AG04450 (cell line): ENCODE measurements around the gene CFAP126. TPM values are rescaled to one million over a fixed set of nuclear protein-coding genes. Genes with fewer than 3 reads are reported as not detected.
"Not testable (repeated sequence)": the region's sequence is repeated elsewhere in the genome, so short reads cannot be mapped to it uniquely, and the experiment has no call there.

Experiments used
- CTCF ChIA-PET: fragments of 300-600, 350-600 bp; formaldehyde crosslinking; extraction: SDS; loops from one replicate; lab custom pipeline; 2022; ENCODE audit warnings: antibody characterized with exemption, inconsistent platforms; lab: Charles Lee
- POLR2A ChIA-PET: fragments of 350-600 bp; formaldehyde crosslinking; extraction: SDS; loops from one replicate; lab custom pipeline; 2021; ENCODE audit warnings: antibody characterized with exemption, inconsistent platforms; lab: Yijun Ruan, JAX
- DNase-seq: peaks from one replicate; pipeline ENCODE4 v3.0.0-alpha.2; 2011; ENCODE audit warnings: low read depth, low spot score
- H3K27ac ChIP-seq: one replicate; pipeline ENCODE4 v1.5.1; 2012; ENCODE audit warnings: low read depth, low read length, control low read depth
- H3K27me3 ChIP-seq: one replicate; pipeline ENCODE4 v1.6.0; 2012; ENCODE audit warnings: low read length; ENCODE audit not compliant: control insufficient read depth, insufficient read depth
- H3K4me3 ChIP-seq: 2 replicates; pipeline ENCODE4 v1.5.1; 2011; ENCODE audit warnings: mild to moderate bottlenecking, low read depth, low read length, control low read depth
- H3K9me3 ChIP-seq: 2 replicates; pipeline ENCODE4 v1.5.1; 2012; ENCODE audit warnings: low read length; ENCODE audit not compliant: control insufficient read depth, insufficient read depth
- CTCF ChIP-seq: IDR thresholded peaks from 2 replicates; pipeline ENCODE4 v1.5.1; 2011; ENCODE audit warnings: low read depth, low read length, control low read depth, inconsistent platforms
- polyA plus RNA-seq: library from polyadenylated mRNA; depleted of rRNA; stranded (reverse); fragments of >200 nt; gene quantifications from 2 replicates; pipeline ENCODE4 v1.2.3, GENCODE V29; 2011

Gene CFAP126
- polyA plus RNA-seq, 1 experiment: not detected

- no peaks in the 10 kb centered on the region for H3K9me3 ChIP-seq
- H3K4me3 ChIP-seq: no peak overlapping the region
- H3K27me3 ChIP-seq: no peaks in the 10 kb centered on the region
- POLR2A ChIA-PET: no interaction called here
- TF ChIP-seq CTCF: no peak
- CTCF ChIA-PET: no interaction called here
- no peak overlapping the region for H3K27ac ChIP-seq
- DNase-seq: no peak
These were observed 25.5 kb upstream of the CFAP126 start for GRCh38 chr1:161393151-161393550.

GRCh38 chr1:161391611-161392010, 23.9 kb upstream of the CFAP126 start:
- TF ChIP-seq CTCF: no peak
- POLR2A ChIA-PET: no interaction called here
- no peaks in the 10 kb centered on the region for H3K9me3 ChIP-seq
- no peak overlapping the region for H3K27ac ChIP-seq
- no peaks in the 10 kb centered on the region for H3K27me3 ChIP-seq
- DNase-seq: no peak
- H3K4me3 ChIP-seq: no peak overlapping the region
- CTCF ChIA-PET: interaction anchor here (0.7 to 1.9 kb wide), 3 partner anchors 9 to 197 kb away, joined by 3 to 6 read pairs (median 4); no protein-coding TSS in a partner anchor

- H3K27me3 ChIP-seq, POLR2A ChIA-PET, DNase-seq, H3K9me3 ChIP-seq, H3K4me3 ChIP-seq, H3K27ac ChIP-seq: not testable (repeated sequence)
- CTCF ChIA-PET: interaction anchor here (1.2 to 1.9 kb wide), 2 partner anchors 9 to 164 kb away, joined by 4 to 6 read pairs; no protein-coding TSS in a partner anchor
These were observed 23.5 kb upstream of the CFAP126 start for GRCh38 chr1:161391136-161391535.

GRCh38 chr1:161390559-161390858, 22.8 kb upstream of the CFAP126 start:
- POLR2A ChIA-PET: no interaction called here

GRCh38 chr1:161389691-161390558, 22.2 kb upstream of the CFAP126 start:
- Histone ChIP-seq H3K9me3 (no peaks in the 10 kb centered on the region), H3K4me3 (peak overlapping the region; percentile 83), H3K27me3 (no peaks in the 10 kb centered on the region), H3K27ac (peak overlapping the region; percentile 98)
- ChIA-PET CTCF (interaction anchor here (1.0 to 2.2 kb wide), 5 partner anchors 8 to 201 kb away, joined by 3 to 12 read pairs (median 6); partner anchors contain the start of gene TOMM40L), POLR2A (interaction anchor here (0.6 to 1.4 kb wide), 4 partner anchors 10 to 232 kb away, joined by 3 to 9 read pairs (median 4); partner anchors contain the start of gene NDUFS2)
- peak; percentile 96 for DNase-seq
- TF ChIP-seq CTCF: no peak

More at GRCh38 chr1:161390559-161390858, 22.8 kb upstream of the CFAP126 start:
- Histone ChIP-seq H3K4me3 (peak overlapping the region; percentile 77), H3K27ac (peak overlapping the region; percentile 65), H3K9me3 (no peaks in the 10 kb centered on the region), H3K27me3 (no peaks in the 10 kb centered on the region)
- DNase-seq: no peak
- CTCF ChIA-PET: interaction anchor here (1.2 to 1.9 kb wide), 2 partner anchors 8 to 164 kb away, joined by 4 to 6 read pairs; no protein-coding TSS in a partner anchor
- TF ChIP-seq CTCF: no peak

- not testable (repeated sequence) for DNase-seq, H3K9me3 ChIP-seq, H3K27me3 ChIP-seq
- ChIA-PET CTCF (interaction anchor here (1.0 to 2.2 kb wide), 5 partner anchors 15 to 200 kb away, joined by 3 to 12 read pairs (median 4); partner anchors contain the start of gene TOMM40L), POLR2A (interaction anchor here (0.6 to 1.4 kb wide), 3 partner anchors 11 to 232 kb away, joined by 3 to 5 read pairs (median 4); partner anchors contain the start of gene NDUFS2)
- peak overlapping the region; percentile 83; the same call in 1 of the 2 replicates for H3K4me3 ChIP-seq
- H3K27ac ChIP-seq: peak overlapping the region; percentile 98
These were observed 21.5 kb upstream of the CFAP126 start for GRCh38 chr1:161389158-161389557.
